GM19239 (cell line): ENCODE data around the gene MPV17L2.
"Not testable (repeated sequence)": the region's sequence is repeated elsewhere in the genome, so short reads cannot be mapped to it uniquely, and the experiment has no call there.

Experiments used
- DNase-seq: peaks from one replicate; pipeline ENCODE4 v3.0.0; 2011; ENCODE audit warnings: low spot score; ENCODE audit not compliant: insufficient read length
- FAIRE-seq: peaks from 2 replicates; lab custom pipeline; 2011; peaks lifted over from hg19 to GRCh38; lab: Jason Lieb, UNC

The MPV17L2 gene

DNA sequence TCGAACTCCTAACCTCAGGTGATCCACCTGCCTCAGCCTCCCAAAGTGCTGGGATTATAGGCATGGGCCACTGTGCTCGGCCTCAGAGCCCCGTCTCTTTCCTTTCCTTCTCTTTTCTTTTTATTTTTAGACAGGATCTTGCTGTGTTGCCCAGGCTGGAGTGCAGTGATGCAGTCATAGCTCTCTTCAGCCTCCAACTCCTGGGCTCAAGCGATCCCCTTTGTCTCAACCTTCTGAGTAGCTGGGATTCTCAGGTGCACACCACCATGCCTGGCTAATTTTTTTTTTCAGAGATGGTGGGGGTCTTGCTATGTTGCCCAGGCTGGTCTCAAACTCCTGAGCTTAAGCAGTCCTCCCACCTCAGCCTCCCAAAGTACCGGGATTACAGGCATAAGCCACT, 16.9 kb downstream of the MPV17L2 start:
- DNase-seq, FAIRE-seq: not testable (repeated sequence)

DNA sequence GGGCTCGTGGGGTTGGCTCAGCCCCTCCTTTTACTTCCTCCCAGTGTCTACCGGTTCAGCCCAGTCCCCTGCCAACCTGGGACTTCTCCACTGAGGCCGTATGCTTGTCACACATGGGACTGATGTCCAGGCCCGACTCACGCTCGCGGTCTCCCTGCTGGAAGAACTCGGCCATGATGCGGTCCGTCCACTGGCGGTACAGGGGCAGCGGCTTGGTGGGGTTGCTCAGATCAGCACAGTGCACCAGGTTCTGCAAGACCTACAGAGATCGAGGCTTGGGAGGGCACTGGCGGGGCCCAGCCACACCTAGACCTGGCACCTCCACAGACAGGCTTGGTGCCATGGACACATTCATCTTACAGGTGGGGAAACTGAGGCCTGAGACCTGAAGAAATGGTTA, 18.7 kb downstream of the MPV17L2 start:
- FAIRE-seq = no peak
- DNase-seq = no peak

DNA sequence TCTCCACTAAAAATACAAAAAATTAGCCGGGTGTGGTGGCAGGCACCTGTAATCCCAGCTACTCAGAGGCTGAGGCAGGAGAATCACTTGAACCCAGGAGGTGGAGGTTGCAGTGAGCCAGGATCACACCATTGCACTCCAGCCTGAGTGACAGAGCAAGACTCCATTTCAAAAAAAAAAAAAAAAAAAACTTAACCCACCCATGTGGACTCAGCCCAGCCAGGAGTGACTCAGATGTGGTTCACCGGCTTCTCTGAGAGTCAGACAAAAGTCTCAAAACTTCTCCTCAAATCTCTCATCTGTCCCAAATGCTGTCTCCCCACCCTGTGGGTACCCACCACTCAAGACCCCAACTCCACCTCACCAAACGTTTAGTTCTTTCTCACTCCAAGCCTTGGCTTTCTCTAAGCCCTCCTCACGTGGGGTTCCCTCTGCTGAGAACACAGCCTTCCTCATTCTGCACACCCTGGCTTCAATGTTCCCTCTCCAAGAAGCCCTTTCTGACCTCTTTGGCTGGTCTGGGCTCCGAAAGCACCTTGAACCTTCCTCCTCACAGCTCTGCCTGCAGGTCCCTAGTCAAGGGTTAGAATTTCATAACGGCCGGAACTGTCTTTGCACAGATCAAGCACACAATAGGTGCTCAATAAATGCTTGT, 21.9 kb downstream of the MPV17L2 start:
- FAIRE-seq (no peak), DNase-seq (no peak)

DNA sequence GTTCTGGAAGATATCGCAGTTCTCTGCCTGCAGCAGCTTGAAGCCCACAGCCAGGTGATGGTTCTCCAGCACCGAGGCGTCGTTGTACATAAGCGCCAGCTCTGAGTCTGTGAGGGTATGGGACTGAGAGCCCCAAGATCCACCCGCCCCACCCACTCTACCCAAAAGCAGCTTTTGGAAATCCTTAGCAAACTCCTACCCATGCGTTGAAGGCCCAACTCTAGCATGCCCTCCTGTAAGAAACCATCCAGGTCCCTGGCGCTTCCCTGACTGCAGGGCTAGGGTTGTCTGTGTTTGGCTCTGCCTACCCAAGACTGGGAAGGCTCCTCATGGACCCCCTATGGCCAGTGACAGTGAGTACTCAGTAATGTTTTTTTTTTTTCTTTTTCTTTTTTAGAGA, 23.8 kb downstream of the MPV17L2 start:
- DNase-seq = no peak
- FAIRE-seq = no peak

DNA sequence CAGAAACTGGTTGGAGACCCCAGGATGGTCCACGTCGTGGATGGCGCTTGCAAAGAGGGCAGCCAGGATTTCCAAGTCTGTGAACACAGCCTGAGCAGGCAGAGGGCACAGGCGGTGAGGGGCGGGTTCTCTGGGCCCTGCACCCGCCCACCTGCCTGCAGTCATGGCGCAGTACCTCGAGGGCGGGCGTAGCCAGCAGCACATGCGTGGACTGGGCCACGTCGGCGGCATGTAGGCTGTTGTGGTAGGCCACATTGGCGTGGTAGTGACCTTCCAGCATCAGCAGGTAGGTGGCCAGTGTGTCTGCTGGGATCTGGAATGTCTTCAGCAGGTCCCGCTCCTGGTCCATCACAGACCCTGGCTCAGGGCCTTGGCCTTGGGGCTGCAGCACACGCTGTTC, 25.1 kb downstream of the MPV17L2 start:
- DNase-seq (no peak), FAIRE-seq (no peak)

DNA sequence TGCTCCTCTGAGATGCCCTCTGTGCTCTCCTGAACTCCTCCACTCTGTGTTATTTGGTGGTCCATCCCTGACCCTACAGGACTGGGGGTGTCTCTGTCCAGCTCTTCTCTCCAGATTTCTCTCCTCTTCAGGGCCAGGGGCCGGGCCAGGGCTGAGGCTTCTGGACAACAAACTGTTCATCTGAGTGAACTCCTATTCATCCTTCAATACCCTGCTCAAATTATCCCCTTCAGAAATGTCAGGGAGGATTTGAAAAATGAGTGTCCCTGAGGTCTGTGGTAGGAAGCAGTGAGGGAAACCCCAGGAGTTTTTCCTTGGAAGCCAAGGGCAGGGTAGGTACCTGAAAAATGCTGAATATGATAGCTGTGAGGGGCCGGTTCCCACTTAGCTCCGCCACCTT, 25.6 kb downstream of the MPV17L2 start:
- FAIRE-seq (no peak), DNase-seq (no peak)

DNA sequence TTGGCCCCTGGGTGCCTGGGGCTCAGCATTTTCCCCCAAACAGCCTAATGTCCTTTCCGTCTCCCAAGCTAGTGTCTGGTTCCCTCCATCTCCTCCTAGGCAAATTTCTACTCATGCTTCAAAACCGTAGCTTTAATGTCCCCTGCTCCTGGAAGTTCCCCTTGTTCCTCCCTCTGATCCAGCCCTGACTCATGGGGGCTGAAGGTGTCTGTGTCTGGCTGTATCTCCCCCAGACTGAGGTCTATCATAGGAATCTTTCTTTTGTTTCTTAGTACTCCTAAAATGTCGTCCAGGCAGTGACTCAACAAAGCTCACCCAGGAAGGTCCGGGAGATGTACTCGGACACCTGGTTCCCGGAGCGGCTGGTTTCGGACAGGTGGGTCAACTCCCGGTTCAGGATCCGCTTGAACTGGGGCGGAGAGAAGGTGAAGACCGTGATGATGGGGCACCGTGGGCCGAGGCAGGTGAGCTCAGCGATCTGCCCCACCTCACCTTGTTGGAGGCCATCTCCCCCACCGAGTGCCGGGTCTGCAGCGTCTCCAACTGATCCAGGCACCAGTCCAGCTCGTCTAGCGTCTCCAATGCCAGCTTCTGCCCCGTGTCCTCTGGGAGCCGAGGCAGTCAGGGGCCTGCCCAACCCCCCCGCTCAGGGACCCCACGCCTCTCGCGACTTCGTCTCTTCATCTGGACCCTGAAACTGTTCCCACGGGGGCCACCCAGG, 27.1 kb downstream of the MPV17L2 start:
- DNase-seq (no peak), FAIRE-seq (no peak)

DNA sequence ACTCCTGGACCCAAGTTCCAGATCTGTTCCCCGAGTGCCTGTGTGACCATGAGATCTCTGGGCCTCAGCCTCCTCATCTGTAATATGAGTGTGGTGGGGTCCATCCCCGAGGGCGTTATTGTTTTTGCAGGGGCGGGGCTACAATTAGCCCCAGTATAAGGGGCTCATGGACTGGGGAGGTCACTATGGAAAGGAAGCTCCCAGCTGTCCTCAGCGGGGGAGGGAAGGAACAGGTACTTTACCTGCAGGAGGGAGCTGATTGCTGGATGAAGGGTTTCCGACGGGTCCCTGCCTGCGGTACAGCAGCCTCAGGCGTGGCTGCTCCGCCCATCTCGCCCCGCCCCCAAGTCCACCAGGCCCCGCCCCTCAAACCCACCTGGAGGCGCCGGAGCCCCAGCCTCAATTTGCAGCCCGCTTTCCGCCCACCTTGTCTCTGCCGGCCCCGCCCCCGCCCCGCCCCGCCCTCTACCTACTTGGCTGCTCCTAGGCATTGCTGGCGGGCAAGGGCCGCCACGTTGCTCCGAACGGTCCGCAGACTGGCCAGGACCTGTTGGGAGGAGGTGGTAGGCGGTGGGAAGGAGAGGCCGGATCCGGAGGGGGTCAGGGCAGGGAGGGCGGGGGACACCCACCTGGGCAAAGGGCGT, 27.7 kb downstream of the MPV17L2 start:
- FAIRE-seq (no peak), DNase-seq (no peak)

DNA sequence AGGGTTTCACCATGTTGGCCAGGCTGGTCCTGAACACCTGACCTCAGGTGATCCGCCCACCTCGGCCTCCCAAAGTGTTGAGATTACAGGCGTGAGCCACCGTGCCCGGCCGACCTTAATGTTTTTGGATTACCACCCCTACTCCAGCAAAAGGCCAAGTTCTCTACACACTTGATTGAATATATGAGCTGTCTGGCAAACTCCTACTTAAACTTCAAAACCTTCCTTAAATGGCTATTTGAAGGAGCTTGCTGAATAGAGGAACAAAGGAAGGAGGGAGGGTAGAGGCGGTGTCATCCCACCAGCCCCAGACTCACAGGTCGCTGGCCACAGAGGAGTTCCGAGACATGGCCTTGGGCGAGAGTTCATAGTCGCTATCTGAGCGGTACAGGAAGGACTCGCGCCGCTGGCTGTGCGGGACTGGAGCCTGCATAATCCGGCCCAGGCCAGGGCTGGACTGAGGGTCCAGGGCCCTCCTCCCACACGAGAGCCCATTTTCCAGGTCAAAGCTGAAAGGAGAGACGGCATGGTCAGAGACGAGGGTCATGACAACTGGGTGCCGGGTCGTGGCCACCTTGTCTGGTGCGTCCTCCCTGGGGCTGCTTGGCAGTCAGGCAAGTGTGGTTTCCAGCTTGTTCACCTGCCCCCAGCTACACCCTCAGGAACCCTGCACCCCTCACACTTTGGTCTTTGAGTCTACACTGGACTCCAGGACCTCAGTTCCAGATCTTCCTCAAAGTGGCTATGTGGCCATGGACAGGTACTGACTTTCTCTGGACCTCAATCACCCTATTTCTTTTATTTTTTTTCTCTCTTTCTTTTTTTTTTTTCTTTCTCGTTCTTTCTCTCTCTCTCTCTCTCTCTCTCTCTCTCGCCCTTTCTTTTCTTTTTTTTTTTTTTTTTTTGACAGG, 29.1 kb downstream of the MPV17L2 start:
- DNase-seq (no peak), FAIRE-seq (no peak)

DNA sequence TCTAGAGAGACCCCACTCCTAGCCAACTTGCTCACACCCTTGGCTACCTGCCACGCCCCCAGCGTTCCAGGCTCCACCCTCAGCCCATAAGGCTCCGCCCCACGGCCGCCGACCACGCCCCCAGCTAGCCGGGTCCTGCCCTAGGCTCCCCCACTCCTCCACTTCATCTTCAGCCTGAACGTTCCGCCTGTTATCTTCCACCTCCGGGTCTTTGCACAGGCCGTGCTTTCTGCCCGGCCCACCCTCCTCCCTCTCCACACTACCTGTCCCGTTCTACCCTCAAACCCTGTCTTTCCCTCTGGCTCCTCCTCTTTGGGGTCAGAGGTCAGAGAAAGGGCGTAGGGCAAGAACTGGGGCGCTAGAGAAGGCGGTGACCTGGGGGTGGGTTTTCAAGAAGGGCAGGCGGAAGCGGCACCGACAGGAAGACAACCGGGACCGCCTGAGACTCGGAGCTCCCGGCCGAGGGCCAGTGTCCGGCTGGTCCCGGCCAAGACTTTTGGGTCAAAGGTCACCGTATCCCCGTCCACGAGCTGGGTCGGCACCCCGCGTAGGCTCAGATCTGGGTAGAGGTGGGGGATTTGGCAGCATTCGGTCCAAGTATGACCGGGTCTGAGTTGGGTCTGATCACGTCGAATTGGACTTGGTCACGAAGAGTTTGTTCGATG, 31.0 kb downstream of the MPV17L2 start:
- peak; percentile 51 for DNase-seq
- FAIRE-seq = peak; percentile 49

DNA sequence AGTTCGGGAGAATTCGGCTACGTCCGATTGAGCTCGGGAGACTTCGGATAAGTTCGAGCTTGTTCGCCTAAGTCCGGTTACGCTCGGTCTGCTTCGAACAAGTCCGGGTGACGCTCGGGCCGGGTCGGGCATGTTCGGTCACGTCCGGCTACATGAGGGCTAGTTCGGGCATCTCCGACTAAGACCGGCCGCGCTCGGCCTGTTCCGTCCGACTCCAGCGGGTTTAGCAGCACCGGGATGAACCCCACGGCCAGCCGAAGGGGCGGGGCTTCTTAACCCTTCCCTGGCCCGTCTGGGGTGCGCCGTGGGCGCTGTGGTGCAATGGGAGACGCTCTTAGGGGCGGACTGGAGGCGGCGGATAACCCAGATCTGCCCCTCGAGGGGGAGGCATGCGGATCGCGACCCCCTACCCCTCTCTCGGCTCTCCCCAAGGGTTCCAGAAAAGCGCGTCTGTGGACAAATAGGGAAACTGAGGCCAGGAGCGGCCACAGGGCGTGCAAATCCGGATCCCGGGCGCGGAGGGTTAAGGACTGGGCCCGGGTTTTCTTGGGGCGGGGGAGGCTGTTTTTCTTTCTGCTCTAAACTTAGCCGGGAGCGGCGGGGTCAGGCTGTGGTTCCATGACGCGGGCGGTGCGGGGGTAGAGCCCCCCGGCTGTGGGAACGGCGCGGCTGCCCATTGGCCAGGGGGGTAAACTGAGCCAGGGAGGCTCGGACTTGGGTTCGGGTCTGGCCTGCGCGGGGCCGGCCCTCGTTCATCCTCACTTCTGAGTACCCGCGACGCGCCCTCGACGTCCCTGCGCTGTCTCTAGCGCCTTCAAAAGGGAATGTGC, 31.7 kb downstream of the MPV17L2 start:
- peak; percentile 97 for DNase-seq
- FAIRE-seq = peak; percentile 97

DNA sequence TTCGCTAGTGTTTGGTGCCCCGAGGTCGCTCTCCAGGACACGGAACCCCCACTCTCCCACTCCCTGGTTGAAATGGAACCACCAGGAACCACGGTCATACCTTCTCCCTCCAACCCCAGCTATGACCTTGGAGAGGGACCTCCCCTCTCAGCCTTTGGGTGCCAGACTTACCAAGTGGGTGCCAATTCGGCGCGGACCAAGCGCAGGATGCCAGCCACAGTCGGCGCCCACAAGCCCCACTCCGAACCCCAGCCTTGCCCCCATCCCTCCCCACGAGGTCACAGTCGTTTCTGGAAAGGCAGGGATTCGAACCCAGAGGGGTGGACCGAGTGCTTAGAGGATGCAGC, 32.3 kb downstream of the MPV17L2 start:
- no peak for DNase-seq
- no peak for FAIRE-seq

DNA sequence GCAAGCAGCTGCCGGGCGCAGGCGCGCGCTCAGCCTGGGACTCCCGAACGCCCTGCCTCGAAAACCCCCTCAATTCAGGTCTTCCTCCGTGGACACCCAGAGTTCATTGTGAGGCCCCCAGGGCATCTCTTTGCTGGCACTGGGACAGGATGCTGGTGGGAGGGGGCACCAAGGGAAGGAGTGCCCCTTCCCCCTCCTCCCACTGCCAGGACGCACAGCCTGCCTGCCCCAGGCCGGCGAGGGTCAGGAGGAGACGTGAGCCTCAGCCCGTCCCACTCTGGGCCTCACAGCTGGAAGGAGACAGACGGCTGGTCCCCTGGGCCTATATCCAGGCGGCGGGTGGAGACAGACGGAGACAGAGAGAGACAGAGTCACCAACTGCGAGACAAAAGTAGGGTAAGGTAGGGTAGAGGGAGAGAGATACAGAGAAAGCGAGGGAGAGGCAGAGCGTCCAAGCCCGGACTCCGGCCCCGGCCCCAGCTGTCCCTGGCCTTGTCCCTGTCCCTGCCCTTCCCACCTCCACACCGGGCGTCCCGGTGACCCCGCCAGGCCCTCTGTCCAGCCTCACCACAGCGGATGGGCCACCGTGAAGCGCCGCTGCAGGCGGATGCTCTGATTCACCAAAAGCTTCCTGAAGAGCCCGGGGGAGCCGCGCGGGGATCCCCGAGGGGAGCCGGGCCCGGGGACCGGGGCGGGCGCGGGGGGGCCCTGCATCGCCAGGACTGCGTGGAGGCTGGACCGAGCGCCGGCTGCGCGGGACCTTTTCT, 32.9 kb downstream of the MPV17L2 start, which contains the start of gene PDE4C:
TSS of gene PDE4C (minus strand) at position 737 of the 767 bp plus-strand sequence. CDS start at position 714, 23 bp downstream.
- FAIRE-seq (no peak), DNase-seq (no peak)

DNA sequence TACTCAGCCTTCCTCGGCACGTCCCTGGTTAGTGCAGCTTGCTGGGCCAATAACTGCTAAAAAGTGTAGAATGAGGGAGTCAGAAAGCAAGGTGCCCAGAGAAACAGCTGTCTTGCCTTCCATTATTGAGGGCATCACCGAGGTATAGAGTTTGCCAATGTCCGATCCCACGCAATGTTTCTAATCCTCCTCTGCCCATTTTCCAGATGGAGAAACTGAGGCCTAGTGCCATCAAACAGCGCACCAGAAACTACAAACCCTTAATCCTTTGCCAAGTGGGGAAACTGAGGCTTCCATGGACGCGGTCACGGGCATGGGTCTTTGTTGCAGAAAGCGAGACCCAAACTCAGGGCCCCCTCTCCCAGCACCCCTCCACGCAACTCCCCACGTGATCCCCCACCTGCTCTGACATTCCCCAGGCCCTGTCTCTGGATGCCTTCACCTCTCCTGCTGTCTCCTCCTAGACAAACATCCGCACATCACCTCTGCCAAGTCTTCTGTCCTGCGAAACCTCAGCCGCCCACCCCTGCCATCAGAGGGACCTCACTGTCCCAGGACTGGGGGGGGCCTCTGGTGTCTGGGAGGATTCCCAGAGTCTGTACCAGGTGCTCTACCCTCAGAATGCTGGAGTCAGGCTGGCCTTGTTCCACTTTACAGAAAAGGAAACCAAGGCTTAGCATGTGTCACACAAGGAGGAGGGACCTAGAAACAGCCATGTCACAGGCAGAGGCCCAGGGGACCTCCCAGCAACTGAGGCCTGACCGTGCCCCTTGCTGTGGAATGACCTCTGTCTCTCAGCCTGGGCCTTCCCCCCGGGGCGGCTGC, 34.1 kb downstream of the MPV17L2 start:
- FAIRE-seq = no peak
- DNase-seq = no peak

DNA sequence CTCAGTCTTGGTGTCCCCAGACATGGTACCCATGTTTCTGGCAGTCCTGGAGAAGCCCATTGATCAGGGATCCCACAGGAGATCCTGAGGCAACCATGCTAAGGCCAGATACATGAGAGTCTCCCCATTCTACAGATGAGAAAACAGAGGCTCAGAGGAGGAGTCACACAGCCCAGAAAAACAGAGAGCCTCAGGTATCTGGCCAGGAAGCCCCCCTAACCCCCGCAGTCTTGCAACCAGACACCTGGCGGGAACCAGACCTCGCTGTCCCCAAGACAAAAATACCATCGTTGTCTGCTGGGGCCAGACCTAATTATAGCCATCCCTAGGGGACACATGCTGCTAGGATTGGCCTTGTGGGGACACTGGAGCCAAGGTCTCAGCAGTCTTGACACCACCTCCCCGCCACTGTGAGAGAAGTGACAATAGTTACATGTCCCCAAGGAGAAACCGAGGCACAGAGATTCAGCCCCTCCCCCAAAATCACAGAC, 34.8 kb downstream of the MPV17L2 start:
- DNase-seq = no peak
- no peak for FAIRE-seq

DNA sequence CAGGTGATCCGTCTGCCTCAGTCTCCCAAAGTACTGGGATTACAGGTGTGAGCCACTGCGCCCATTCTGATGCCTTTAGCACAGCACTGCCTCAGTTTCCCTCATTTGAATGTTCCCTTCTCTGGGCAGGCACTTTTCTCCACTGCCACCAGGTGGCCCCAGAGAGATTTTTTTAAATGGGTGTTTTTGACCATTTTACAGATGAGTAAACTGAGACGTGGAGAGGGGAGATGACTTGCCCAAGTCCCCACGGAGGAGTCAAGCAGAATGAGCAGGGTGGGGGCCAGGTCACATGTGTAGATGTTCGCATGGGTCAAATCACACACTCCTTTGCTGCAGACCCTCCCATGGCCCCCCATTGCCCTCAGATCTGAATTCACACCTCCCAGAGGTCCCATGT, 36.5 kb downstream of the MPV17L2 start:
- FAIRE-seq = no peak
- no peak for DNase-seq

DNA sequence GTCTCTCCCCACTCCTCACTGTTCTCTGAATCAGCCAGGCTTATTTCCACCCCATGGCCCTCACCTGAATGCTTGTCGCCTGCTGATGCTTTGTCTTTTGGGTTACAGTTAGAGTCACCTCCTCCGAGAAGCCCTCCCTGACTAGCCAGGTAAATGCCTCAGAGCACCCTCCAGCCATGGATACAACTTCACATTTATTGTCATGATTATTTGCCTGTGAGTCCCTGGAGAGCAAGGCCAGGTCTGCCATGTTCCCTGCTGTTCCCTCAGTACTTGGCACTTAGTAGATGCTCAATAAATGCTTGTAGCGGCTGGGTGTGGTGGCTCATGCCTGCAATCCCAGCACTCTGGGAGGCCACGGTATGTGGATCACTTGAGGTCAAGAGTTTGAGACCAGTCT, 36.9 kb downstream of the MPV17L2 start:
- DNase-seq = no peak
- FAIRE-seq = no peak
